Panc1 (cell line): ENCODE measurements around the gene PYHIN1. TPM values are rescaled to one million over a fixed set of nuclear protein-coding genes. Genes with fewer than 3 reads are reported as not detected.

Source experiments
- ATAC-seq: fragments of 200-7000 bp; cut with Tn5 transposase; 2 replicates; pipeline ENCODE4 v1.9.1; 2020; ENCODE audit warnings: mild to moderate bottlenecking, moderate library complexity
- BruUV-seq: library from RNA; stranded (reverse); fragments of 400-500 nt; replicated peaks from 2 replicates; lab custom pipeline; 2021; lab: Mats Ljungman, UMichigan
- CTCF ChIA-PET: fragments of 300-600 bp; sonication (Branson Sonifier 250); formaldehyde crosslinking; loops from one replicate; lab custom pipeline; 2022; ENCODE audit warnings: antibody characterized with exemption; lab: Charles Lee
- POLR2A ChIA-PET: fragments of 300-600 bp; sonication (Branson Sonifier 250); formaldehyde crosslinking; loops from one replicate; lab custom pipeline; 2022; ENCODE audit warnings: antibody characterized with exemption; lab: Charles Lee
- DNase-seq: peaks from one replicate; pipeline ENCODE4 v3.0.0-alpha.2; 2010; ENCODE audit warnings: low read depth, low spot score
- H3K27ac ChIP-seq: 2 replicates; pipeline ENCODE4 v1.5.1; 2011; ENCODE audit warnings: mild to moderate bottlenecking, low read length, inconsistent platforms
- H3K27me3 ChIP-seq: fragments of 200-500 bp; sonication (Bioruptor generic); 2 replicates; pipeline ENCODE4 v1.6.0; 2014; ENCODE audit warnings: low read length, inconsistent platforms; ENCODE audit not compliant: control insufficient read depth, insufficient read depth
- H3K36me3 ChIP-seq: fragments of 200-500 bp; sonication (Bioruptor generic); 2 replicates; pipeline ENCODE4 v1.5.1; 2014; ENCODE audit warnings: inconsistent platforms, mild to moderate bottlenecking, low read length, moderate library complexity; ENCODE audit not compliant: control insufficient read depth, insufficient read depth
- H3K4me1 ChIP-seq: 2 replicates; pipeline ENCODE4 v1.5.1; 2011; ENCODE audit warnings: inconsistent platforms, mild to moderate bottlenecking, low read length, moderate library complexity; ENCODE audit not compliant: control insufficient read depth, insufficient read depth
- H3K4me3 ChIP-seq, 2 experiments: 2 replicates each; pipeline ENCODE4 v1.5.1; 2011 to 2012; ENCODE audit warnings: low read depth in 2 of 2, low read length in 2 of 2, mild to moderate bottlenecking in 2 of 2, inconsistent platforms in 1 of 2, moderate library complexity in 1 of 2
- H3K9me3 ChIP-seq: fragments of 200-500 bp; sonication (Bioruptor generic); 2 replicates; pipeline ENCODE4 v1.5.1; 2014; ENCODE audit warnings: low read depth, mild to moderate bottlenecking, inconsistent platforms, low read length, moderate library complexity; ENCODE audit not compliant: control insufficient read depth, insufficient read depth
- POLR2AphosphoS5 ChIP-seq: IDR thresholded peaks from 2 replicates; pipeline ENCODE4 v1.6.1; 2012; ENCODE audit warnings: mild to moderate bottlenecking, low read depth, low read length, moderate library complexity
- SIN3A ChIP-seq: IDR thresholded peaks from 2 replicates; pipeline ENCODE4 v1.6.1; 2012; ENCODE audit warnings: low read depth, mild to moderate bottlenecking, low read length, moderate library complexity, borderline replicate concordance; ENCODE audit not compliant: insufficient read depth
- TCF7L2 ChIP-seq: IDR thresholded peaks from 2 replicates; pipeline ENCODE4 v1.6.1; 2011; ENCODE audit warnings: mild to moderate bottlenecking, low read depth, low read length, inconsistent platforms
- in situ Hi-C: cut with HindIII; loops from 2 replicates; pipeline ENCODE4 v1.10.0; 2016; ENCODE audit warnings: low sequenced_read_pairs, low pct_unique_long_range_greater_than_20kb
- intact Hi-C: fragments of 100-400 bp; cut with micrococcal nuclease; formaldehyde crosslinking; loops from one replicate; pipeline ENCODE4 v1.10.0; 2022; ENCODE audit not compliant: unreplicated experiment
- total RNA-seq: library from RNA; stranded (reverse); gene quantifications from one replicate; pipeline ENCODE4 v1.2.1, GENCODE V29; 2021; ENCODE audit not compliant: unreplicated experiment
- TF ChIP-seq, protein P1 (sequence below), 2 experiments: IDR thresholded peaks; 2 replicates each; pipeline ENCODE4 v1.6.1; 2011 to 2012; ENCODE audit warnings: low read depth in 2 of 2, control low read depth in 1 of 2, low read length in 1 of 2, mild to moderate bottlenecking in 1 of 2, moderate library complexity in 1 of 2; ENCODE audit not compliant: insufficient read depth in 1 of 2
- TF ChIP-seq, protein P2 (sequence below): fragments of 450-650 bp; IDR thresholded peaks from 2 replicates; pipeline ENCODE4 v1.5.1; 2017; ENCODE audit warnings: mild to moderate bottlenecking

PYHIN1 gene
- total RNA-seq, 1 experiment from 2014 or later = not detected

DNA sequence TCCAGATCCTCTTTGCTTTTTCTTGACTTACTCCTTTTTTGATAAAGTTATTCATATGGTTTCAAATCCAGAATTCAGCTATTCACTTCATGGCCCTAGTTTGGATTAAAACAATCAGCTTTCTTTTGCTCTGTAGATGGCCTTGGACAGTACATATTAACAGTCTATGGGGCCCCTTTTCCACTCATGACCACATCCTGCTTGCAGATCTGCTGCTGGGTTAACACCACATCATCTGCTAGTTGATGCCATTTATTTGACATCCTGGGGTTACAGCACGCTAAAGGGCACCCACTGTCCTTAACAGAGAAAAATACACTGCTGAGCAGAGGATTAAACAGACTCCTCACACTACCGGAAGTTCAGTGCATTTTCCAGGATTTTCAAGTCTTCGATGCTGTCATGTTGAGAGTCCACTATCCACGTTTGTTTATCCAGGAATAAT, 77.4 kb downstream of the PYHIN1 start:
- H3K4me3 ChIP-seq = no peak overlapping the region
- no peaks in the 10 kb centered on the region for H3K27me3 ChIP-seq
- TF ChIP-seq SIN3A (no peak), TCF7L2 (no peak), POLR2AphosphoS5 (no peak)
- TF ChIP-seq, protein P1, sequence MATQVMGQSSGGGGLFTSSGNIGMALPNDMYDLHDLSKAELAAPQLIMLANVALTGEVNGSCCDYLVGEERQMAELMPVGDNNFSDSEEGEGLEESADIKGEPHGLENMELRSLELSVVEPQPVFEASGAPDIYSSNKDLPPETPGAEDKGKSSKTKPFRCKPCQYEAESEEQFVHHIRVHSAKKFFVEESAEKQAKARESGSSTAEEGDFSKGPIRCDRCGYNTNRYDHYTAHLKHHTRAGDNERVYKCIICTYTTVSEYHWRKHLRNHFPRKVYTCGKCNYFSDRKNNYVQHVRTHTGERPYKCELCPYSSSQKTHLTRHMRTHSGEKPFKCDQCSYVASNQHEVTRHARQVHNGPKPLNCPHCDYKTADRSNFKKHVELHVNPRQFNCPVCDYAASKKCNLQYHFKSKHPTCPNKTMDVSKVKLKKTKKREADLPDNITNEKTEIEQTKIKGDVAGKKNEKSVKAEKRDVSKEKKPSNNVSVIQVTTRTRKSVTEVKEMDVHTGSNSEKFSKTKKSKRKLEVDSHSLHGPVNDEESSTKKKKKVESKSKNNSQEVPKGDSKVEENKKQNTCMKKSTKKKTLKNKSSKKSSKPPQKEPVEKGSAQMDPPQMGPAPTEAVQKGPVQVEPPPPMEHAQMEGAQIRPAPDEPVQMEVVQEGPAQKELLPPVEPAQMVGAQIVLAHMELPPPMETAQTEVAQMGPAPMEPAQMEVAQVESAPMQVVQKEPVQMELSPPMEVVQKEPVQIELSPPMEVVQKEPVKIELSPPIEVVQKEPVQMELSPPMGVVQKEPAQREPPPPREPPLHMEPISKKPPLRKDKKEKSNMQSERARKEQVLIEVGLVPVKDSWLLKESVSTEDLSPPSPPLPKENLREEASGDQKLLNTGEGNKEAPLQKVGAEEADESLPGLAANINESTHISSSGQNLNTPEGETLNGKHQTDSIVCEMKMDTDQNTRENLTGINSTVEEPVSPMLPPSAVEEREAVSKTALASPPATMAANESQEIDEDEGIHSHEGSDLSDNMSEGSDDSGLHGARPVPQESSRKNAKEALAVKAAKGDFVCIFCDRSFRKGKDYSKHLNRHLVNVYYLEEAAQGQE (IDR thresholded peaks at IDR 0.05; ENCODE audit: insufficient read depth in 1 of 2, low read depth in 2 of 2, low read length in 1 of 2) = no peak
- TF ChIP-seq, protein P2, sequence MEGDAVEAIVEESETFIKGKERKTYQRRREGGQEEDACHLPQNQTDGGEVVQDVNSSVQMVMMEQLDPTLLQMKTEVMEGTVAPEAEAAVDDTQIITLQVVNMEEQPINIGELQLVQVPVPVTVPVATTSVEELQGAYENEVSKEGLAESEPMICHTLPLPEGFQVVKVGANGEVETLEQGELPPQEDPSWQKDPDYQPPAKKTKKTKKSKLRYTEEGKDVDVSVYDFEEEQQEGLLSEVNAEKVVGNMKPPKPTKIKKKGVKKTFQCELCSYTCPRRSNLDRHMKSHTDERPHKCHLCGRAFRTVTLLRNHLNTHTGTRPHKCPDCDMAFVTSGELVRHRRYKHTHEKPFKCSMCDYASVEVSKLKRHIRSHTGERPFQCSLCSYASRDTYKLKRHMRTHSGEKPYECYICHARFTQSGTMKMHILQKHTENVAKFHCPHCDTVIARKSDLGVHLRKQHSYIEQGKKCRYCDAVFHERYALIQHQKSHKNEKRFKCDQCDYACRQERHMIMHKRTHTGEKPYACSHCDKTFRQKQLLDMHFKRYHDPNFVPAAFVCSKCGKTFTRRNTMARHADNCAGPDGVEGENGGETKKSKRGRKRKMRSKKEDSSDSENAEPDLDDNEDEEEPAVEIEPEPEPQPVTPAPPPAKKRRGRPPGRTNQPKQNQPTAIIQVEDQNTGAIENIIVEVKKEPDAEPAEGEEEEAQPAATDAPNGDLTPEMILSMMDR = no peak
- no TSS peak for BruUV-seq
- no peak overlapping the region for H3K27ac ChIP-seq
- DNase-seq = no peak
- no peaks in the 10 kb centered on the region for H3K36me3 ChIP-seq
- ATAC-seq = no peak
- ChIA-PET POLR2A (no interaction called here), CTCF (no interaction called here)
- intact Hi-C loops (no loop called here), in situ Hi-C loops (no loop called here)
- no peaks in the 10 kb centered on the region for H3K4me1 ChIP-seq
- no peaks in the 10 kb centered on the region for H3K9me3 ChIP-seq

DNA sequence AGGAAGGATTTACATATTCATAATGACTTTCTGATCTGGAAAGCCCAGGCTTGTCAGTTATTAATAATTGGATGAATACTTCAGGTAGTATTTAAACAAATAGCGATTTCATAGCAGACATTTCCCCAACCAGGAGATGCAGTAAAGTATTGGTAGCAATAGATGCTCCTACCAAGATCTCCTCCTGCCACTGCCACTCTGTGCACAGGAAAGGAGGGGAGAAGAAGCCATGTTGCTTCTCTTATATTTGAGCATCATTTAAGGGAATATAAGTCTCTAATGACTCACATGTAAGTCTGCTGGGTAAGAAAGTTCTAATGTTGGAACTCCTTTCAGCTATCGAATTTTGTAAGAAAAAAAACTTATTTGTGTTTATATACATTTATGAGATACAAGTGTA, 77.9 kb downstream of the PYHIN1 start:
- H3K27ac ChIP-seq = no peak overlapping the region
- CTCF ChIA-PET = no interaction called here
- BruUV-seq = no TSS peak
- no peak for ATAC-seq
- H3K4me3 ChIP-seq = peak overlapping the region in 1 of 2 experiments; percentile 36; a peak in 2 of 4 replicates
- in situ Hi-C loops = no loop called here
- no peak for DNase-seq
- intact Hi-C loops = no loop called here
- H3K4me1 ChIP-seq = no peaks in the 10 kb centered on the region
- no peaks in the 10 kb centered on the region for H3K36me3 ChIP-seq
- no peaks in the 10 kb centered on the region for H3K9me3 ChIP-seq
- TF ChIP-seq, protein P1 (IDR thresholded peaks at IDR 0.05; ENCODE audit: insufficient read depth in 1 of 2, low read depth in 2 of 2, low read length in 1 of 2) = no peak
- TF ChIP-seq POLR2AphosphoS5 (no peak), SIN3A (no peak), TCF7L2 (no peak)
- TF ChIP-seq, protein P2 = no peak
- H3K27me3 ChIP-seq = no peaks in the 10 kb centered on the region
- POLR2A ChIA-PET = no interaction called here
